HG03575 (cell line): ENCODE measurements around the gene SCN5A.

ENCODE experiments used
- ATAC-seq: cut with Tn5 transposase; IDR thresholded peaks from one replicate; pipeline ENCODE4 v1.9.1; 2021; ENCODE audit not compliant: unreplicated experiment, insufficient number of reproducible peaks, low FRiP score; ENCODE audit errors: extremely low read depth

SCN5A gene

GRCh38 chr3:38586546-38587520 is 62.7 kb downstream of the SCN5A start:
- no peak for ATAC-seq

GRCh38 chr3:38585791-38586420 is 63.6 kb downstream of the SCN5A start:
- ATAC-seq = no peak

- ATAC-seq = no peak
These were observed 65.8 kb downstream of the SCN5A start for GRCh38 chr3:38583688-38584087.

- no peak for ATAC-seq
These were observed 66.4 kb downstream of the SCN5A start for GRCh38 chr3:38582941-38583645.

DNA sequence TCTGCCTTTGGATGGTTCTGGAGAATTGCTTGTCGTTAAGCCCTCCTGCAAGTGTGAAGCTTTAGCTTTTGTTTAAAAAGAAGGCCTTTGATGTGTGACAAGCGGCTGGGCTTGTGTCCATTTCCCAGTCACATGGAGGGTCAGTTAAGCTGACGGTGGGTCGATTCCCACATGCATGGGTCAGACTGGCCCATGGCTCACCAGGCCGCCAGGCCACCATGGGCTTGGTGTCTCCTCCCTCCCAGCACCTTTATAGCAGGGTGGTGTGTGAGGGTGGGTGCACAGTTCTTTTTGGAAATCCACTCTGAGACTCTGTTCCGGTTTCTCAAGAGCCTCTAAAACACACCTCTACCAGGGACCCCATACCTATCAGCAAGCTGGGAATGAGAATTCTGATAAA is 67.2 kb downstream of the SCN5A start:
- no peak for ATAC-seq

GRCh38 chr3:38581774-38582173 is 67.7 kb downstream of the SCN5A start:
- ATAC-seq = no peak

DNA sequence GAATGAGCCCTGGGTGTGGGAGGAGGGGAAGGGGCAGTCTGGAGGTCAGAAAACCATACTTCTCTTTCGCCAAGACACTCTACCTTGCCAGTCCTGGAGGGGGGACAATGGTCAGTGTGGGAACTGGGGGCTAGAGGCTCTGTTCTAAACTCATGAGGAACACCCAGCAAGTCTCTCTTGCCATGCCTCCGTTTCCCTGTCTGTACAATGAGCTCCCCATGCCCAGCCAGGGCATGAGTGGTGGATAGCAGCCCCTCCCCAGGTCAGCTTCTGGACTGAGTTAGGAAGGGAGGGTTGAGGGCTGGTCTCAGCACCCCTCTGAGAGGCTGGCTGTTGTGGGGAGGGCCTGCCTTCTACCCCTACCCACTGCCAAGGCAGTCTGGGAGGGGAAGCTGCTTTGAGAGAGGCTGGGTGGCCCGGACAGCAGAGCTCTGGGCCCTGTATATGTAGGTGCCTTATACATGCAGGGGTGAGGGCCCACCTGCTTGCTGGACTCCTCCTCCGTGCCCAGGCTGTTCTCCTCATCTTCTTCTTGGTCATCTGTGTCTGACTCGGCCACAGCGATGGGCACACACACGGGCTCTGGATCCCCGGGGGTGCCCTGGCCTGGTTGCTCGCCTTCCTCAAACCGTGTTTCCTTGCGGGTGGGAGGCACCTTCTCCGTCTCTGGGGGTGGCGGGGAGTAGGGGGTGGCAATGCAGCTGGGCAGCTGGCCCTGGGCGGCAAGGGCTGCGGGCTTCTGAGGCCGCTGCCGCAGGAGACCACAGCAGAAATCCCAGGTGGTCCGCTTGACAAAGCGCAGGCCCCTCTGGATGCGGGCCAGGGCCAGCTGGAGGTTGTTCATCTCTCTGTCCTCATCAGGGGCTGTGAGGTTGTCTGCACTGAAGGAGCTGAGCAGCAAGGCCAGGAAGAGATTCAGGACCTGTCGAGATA is 68.8 kb downstream of the SCN5A start:
- ATAC-seq = no peak

- ATAC-seq = no peak
These were observed 69.7 kb downstream of the SCN5A start for GRCh38 chr3:38579551-38580449.

DNA sequence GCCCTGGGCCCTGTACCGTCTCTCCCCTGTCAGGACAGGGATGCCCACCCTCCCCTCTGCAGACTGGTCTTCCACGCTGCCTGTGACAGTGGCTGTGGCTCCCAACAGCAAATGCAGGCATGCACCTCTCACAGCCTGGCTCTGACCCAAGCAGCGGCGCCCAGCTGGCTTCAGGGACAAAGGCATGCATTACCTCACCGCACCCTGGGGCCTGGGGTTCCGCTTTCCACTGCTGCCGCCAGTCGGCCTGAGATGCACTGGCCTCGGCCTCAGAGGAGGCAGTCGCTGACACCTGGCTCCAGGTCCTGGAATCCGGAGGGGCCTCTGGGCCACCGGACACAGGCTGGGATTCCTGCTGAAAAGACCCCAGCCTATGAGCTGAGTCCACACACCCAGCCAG is 70.3 kb downstream of the SCN5A start:
- no peak for ATAC-seq

DNA sequence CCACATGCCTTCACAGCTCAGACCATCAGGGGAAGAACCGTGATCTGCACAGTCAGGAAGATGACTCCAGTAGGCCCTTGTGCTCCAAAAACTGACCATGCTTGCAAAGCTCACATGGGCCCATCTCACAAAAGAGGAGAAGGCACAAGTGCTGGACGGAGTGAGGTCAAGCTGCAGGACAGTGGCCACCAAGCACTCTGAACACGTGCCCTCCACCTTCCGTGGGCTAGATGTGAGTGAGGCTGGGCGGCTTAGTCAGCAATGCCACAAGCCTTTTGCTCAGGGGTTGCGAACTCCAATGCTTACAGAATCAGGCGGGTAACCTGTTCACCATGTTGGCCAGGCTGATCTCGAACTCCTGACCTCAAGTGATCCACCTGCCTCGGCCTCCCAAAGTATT is 70.9 kb downstream of the SCN5A start:
- no peak for ATAC-seq

- ATAC-seq = no peak
These were observed 71.4 kb downstream of the SCN5A start for GRCh38 chr3:38578081-38578475.

GRCh38 chr3:38577371-38578080 is 72.0 kb downstream of the SCN5A start:
- ATAC-seq = no peak

GRCh38 chr3:38576526-38577370 is 72.7 kb downstream of the SCN5A start:
- ATAC-seq = no peak

- no peak for ATAC-seq
These were observed 73.4 kb downstream of the SCN5A start for GRCh38 chr3:38576131-38576525.

GRCh38 chr3:38575279-38575843 is 74.1 kb downstream of the SCN5A start:
- ATAC-seq = no peak
